PC-9 (cell line): Measurements from ENCODE around the gene TTC28.

Experiments
- CTCF ChIP-seq: fragments of 200-600 bp; sonication (generic); conservative IDR thresholded peaks from 2 replicates; pipeline ENCODE4 v1.6.1; 2017; ENCODE audit warnings: mixed run types, antibody characterized with exemption, mild to moderate bottlenecking, moderate library complexity
- EZH2 ChIP-seq: fragments of 200-600 bp; sonication (generic); IDR thresholded peaks from 2 replicates; pipeline ENCODE4 v1.8.0; 2017; ENCODE audit warnings: antibody characterized with exemption, low read depth

- no peak for TF ChIP-seq CTCF
- TF ChIP-seq EZH2: no peak
Observed at GRCh38 chr22:28282405-28283067, 397.1 kb downstream of the TTC28 start.
